ENCODE results near the gene MYO9B.
A peak's percentile ranks its signal among the peaks of the same experiment; 100 is the strongest.

The MYO9B gene

DNA sequence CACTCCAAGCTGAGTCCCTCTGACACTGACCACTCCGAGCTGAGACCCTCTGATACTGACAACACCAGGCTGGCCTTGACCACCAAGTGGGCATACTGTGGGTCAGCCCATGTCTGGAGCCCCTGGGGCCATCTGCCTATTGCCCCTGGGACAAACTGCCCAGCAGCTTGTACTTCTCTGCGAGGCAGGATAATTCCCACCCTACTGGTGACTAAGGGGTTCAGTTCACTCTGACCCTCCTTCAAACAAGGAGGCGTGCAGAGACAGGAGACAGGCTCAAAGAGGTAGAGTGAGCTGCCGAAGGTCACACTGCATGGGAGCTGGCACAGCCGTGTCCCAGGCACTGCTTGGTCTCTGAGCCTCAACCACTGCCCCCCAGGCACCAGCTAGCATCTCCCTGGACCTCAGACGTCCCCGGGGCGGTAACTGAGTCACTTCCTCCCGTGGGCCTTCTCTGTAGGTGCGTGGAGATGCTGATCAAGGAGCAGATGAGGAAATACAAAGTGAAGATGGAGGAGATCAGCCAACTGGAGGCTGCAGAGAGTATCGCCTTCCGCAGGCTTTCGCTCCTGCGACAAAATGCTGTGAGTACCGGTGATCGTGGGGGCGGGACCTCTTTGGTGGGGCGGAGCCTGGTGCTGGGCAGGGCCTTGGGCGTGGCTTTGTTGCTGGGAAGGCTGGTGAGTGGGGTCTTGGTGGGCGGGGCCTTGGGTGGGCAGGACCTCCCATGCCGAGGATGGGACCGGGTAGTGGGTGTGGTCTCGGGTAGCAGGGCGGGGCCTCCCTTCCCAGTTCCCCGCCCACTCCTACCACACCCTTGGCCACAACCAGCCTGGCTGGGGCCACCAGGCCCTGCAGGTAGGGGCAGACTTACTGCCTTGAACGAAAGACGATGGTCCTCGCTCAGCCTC lies 133.8 kb downstream of the MYO9B start:
- TF ChIP-seq, protein P1, sequence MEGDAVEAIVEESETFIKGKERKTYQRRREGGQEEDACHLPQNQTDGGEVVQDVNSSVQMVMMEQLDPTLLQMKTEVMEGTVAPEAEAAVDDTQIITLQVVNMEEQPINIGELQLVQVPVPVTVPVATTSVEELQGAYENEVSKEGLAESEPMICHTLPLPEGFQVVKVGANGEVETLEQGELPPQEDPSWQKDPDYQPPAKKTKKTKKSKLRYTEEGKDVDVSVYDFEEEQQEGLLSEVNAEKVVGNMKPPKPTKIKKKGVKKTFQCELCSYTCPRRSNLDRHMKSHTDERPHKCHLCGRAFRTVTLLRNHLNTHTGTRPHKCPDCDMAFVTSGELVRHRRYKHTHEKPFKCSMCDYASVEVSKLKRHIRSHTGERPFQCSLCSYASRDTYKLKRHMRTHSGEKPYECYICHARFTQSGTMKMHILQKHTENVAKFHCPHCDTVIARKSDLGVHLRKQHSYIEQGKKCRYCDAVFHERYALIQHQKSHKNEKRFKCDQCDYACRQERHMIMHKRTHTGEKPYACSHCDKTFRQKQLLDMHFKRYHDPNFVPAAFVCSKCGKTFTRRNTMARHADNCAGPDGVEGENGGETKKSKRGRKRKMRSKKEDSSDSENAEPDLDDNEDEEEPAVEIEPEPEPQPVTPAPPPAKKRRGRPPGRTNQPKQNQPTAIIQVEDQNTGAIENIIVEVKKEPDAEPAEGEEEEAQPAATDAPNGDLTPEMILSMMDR (conservative IDR thresholded peaks at IDR 0.05; ENCODE audit: low read depth, low read length): no peak
- no peak for DNase-seq (ENCODE audit: low read depth)
- H3K4me3 ChIP-seq (ENCODE audit: low read length): no peak overlapping the region

DNA sequence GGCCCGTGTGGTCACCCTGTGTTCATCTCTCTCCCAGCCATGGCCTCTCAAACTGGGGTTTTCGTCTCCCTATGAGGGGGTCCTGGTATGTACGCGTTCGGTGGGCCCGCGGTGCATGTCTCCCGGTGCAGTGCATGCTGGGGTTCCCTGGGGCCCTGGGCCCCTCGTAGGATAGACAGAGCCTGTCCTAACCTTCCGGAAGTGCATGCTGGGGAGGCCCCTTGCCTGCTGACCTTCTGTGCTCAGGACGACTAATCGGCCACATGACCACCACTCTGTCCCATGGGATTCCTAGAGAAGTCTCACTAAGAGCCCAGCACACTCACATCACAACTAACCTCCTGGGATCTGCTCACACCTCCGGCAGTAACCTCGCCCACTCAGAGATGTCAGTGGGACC lies 134.7 kb downstream of the MYO9B start:
- no peak for DNase-seq (ENCODE audit: low read depth)
- TF ChIP-seq, protein P1 (conservative IDR thresholded peaks at IDR 0.05; ENCODE audit: low read depth, low read length): no peak
- H3K4me3 ChIP-seq (ENCODE audit: low read length): no peak overlapping the region

DNA sequence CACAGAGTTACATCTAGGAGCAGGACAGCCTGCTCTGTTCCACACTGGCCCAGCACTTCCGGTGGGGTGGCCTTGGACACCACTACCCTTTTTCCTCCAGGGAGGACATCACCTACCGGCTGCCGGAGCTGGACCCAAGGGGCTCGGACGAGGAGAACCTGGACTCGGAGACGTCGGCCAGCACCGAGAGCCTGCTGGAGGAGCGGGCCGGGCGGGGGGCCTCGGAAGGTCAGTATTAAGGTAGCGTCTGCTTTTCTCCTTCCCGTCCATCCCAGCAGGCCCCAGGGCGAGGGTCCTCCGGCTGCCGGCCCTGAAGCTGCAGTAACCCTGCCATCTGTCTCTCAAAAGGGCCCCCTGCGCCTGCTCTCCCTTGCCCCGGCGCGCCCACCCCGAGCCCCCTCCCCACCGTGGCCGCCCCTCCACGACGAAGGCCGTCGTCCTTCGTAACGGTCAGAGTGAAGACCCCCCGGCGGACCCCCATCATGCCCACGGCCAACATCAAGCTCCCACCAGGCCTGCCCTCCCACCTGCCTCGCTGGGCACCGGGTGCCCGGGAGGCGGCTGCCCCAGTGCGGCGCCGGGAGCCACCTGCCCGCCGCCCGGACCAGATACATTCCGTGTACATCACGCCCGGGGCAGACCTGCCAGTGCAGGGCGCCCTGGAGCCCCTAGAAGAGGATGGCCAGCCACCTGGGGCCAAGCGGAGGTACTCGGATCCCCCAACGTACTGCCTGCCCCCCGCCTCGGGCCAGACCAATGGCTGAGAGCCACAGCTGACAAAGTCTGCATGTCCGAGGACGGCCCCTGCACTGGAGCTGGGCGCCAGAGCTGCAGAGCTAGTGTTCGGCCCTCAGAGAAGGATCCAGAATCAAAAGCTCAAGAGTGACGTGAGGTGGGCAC lies 136.2 kb downstream of the MYO9B start:
- no peak overlapping the region for H3K4me3 ChIP-seq (ENCODE audit: low read length)
- TF ChIP-seq, protein P1 (conservative IDR thresholded peaks at IDR 0.05; ENCODE audit: low read depth, low read length): no peak
- no peak for DNase-seq (ENCODE audit: low read depth)

DNA sequence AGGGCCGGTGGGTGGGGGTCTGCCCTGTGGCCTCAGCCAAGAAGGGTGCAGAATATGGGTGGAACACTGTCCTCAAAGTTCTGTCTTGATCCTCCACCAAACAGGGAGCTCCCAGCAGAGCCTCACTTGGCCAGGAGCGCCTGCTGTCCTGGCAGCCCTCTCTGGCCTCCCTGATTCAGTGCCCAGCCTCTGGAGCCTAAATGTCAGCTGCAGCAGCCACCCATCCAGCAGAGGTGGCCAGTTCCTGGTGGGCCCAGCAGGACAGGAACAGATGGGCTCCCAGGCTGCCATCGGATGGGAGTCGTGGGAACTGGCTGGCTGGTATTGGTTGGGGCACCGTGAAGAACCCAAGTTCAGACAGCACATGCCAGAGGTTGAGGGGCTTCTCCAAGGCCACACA lies 137.8 kb downstream of the MYO9B start:
- TF ChIP-seq, protein P1 (conservative IDR thresholded peaks at IDR 0.05; ENCODE audit: low read depth, low read length): no peak
- no peak overlapping the region for H3K4me3 ChIP-seq (ENCODE audit: low read length)
- no peak for DNase-seq (ENCODE audit: low read depth)

DNA sequence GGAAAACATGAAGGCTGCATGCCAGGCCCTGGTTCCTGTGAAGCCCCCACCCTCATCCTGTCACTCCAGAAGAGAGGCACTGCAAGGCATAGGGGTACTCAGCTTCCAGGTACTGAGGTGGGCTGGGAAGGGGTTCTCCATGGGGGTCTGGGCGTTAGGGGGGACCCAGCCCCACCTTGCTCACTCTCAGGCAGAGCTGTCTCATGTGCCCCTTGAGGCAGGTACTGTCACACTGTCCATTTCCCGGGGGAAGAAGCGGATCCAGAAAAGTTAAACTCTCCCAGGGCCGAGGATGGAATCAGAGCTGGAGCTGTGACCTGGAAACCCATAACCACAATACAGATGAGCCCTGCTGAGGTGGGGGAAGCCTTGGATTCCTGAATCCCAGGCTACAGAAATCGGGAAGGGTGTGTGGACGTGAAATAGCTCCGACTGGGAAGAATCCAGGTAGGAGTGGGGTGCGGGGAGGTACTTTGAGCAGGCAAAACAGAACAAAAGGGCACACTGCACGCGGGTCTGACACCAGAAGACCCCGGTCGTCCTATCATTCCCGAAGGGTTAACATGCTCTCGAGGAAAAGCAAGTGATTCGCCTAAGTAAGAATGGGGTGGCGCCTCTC lies 139.0 kb downstream of the MYO9B start:
- TF ChIP-seq, protein P1 (conservative IDR thresholded peaks at IDR 0.05; ENCODE audit: low read depth, low read length): no peak
- no peak for DNase-seq (ENCODE audit: low read depth)
- peak overlapping the region; percentile 73 for H3K4me3 ChIP-seq (ENCODE audit: low read length)

DNA sequence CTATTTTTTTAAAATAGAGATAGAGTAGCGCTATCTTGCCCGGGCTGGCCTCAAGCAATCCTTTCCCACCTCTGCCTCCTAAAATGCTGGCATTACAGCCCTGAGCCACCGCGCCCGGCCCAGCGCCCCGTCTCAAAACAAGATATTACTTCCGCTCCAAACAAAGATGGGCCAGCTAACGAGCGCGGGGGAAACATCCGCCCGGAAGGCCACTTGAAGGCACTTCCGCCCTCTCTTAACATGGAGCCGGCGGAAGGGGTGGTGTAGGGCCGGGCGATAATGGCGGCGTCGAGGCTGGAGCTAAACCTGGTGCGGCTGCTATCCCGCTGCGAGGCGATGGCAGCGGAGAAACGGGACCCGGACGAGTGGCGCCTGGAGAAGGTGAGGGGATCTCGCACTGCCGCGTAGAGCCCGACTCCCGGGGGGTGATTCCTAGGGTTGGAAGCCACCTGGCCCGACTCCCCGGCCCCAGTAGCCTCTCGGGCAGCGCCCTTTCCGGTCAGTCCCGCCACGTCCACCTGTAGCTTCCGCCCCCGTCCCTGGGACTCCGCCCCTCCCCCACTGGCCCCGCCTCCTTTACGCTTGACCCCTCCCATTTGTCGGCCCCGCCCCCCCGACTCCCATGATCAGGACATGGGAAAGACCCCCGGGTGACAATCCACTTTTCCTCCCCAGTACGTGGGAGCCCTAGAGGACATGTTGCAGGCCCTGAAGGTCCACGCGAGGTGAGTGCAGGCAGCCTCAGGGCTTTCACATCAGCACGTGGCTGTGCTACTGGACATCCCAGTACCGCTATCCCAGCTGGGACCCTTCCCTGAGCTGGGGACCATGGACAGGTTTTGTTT lies 139.8 kb downstream of the MYO9B start, which contains the start of gene USE1:
USE1 (plus strand) TSS at position 231 of the 845 bp plus-strand sequence; CDS start at position 280, 49 bp downstream.
- TF ChIP-seq, protein P1 (conservative IDR thresholded peaks at IDR 0.05; ENCODE audit: low read depth, low read length): no peak
- H3K4me3 ChIP-seq (ENCODE audit: low read length): peak within 1 kb of the TSS; percentile 73
- DNase-seq (ENCODE audit: low read depth): peak; percentile 64

All from retinal pigment epithelial cell (primary cell).